ENCODE data around the gene MED12L.

The MED12L gene

DNA sequence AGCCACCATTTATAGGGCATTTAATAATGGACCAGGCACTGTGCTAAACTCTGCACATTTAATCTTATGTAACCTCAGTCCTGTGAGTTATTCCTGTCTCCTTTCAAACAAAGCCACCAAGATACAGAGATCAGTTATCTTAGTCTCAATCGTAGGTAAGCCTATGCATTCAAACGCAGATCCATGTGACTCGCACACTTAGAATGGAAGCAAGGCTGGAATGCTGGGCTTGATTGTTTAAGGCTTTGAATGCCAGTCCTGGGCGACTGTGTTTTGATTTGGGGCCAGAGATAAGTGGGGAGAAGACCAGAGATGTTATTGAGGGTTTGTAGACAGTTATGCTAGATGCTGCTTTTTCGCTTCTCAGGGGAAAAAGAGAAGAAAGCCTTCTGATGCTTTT lies 22.2 kb downstream of the MED12L start:
- DNase-seq (ENCODE audit: extremely low read depth, low read depth), result no peak
- TF ChIP-seq, protein P1, sequence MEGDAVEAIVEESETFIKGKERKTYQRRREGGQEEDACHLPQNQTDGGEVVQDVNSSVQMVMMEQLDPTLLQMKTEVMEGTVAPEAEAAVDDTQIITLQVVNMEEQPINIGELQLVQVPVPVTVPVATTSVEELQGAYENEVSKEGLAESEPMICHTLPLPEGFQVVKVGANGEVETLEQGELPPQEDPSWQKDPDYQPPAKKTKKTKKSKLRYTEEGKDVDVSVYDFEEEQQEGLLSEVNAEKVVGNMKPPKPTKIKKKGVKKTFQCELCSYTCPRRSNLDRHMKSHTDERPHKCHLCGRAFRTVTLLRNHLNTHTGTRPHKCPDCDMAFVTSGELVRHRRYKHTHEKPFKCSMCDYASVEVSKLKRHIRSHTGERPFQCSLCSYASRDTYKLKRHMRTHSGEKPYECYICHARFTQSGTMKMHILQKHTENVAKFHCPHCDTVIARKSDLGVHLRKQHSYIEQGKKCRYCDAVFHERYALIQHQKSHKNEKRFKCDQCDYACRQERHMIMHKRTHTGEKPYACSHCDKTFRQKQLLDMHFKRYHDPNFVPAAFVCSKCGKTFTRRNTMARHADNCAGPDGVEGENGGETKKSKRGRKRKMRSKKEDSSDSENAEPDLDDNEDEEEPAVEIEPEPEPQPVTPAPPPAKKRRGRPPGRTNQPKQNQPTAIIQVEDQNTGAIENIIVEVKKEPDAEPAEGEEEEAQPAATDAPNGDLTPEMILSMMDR (IDR thresholded peaks at IDR 0.05; ENCODE audit: low read depth, low read length), result no peak

DNA sequence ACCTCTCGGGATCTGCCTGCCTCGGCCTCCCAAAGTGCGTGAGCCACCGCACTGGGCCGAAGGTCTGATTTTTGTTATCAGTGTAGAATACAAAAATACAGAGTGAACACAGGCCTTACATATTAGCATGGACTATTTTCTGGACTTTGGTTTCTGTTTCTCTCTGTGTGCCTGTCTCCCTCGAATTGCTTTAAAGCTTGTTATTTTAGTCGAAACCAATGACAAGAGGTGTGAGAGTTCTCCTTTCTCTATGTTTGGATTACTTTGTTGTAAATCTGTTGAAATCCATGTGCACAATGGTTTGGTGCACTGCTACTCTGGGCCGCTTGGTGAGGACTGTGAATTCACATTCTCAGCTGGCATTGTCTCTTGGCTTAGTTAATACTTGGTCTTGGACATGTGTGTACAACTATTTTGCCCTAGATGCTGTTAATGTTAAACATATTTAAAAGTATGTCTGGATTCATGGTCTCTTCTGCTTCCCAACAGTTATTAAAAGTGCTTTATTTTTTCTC lies 23.9 kb downstream of the MED12L start:
- no peak for DNase-seq (ENCODE audit: extremely low read depth, low read depth)
- TF ChIP-seq, protein P1 (IDR thresholded peaks at IDR 0.05; ENCODE audit: low read depth, low read length), result no peak

DNA sequence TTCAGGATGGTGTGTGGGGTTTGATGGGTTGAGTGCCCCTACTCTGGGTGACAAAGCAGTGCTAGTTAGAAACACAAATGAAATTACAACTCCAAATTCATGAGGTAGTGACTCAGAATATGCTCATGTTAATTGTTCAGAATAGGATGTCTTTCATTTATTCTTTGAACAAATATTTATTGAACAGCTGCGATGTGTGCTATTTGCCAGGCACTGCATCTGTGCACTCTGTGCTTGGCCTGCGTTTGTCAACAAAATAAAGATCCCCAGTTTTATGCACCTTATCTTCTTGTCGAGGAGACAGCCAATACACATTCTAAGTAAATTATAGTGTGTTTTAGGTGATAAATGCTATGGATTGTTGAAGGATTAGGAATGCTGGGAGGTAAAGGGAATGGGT lies 27.3 kb downstream of the MED12L start:
- no peak for DNase-seq (ENCODE audit: extremely low read depth, low read depth)
- TF ChIP-seq, protein P1 (IDR thresholded peaks at IDR 0.05; ENCODE audit: low read depth, low read length), result no peak

DNA sequence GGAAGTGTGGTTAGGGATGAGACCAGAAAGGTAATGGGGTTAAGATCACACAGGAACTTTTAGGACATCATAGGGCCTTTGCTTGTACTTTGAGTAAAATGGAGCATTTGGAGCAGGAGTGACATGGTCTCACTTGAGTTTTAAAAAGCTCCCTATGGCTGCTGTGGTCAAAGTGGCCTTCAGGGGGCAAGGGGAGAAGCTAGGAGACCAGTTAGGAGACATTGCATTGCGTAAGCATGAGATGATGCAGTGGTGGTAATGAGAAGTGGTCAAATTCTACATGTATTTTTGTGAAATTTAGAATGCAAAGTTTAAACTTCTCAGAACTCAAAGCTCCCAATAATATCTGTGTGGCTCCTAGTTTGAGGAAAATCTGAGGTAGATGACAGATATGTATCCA lies 27.9 kb downstream of the MED12L start:
- DNase-seq (ENCODE audit: extremely low read depth, low read depth), result no peak
- TF ChIP-seq, protein P1 (IDR thresholded peaks at IDR 0.05; ENCODE audit: low read depth, low read length), result no peak

DNA sequence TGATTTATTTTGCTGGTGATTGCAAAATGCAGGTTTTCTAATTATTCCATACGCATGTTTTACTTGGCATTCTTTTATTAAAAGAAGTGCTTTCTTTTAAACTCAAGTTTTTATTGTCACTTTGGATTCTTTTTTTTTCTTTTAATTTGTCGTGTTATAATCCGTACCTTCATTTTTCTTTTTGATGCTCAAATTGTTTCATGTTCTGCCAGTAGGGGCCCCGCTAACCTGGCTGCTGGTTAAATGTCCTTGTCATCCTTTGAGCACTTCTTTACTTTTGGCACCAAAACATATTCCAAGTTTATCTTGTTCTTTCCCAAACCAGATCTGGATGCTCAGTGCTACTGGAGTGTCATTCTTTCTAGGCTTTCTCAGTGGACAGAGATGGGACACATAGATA lies 31.6 kb downstream of the MED12L start:
- TF ChIP-seq, protein P1 (IDR thresholded peaks at IDR 0.05; ENCODE audit: low read depth, low read length), result no peak
- DNase-seq (ENCODE audit: extremely low read depth, low read depth), result no peak

DNA sequence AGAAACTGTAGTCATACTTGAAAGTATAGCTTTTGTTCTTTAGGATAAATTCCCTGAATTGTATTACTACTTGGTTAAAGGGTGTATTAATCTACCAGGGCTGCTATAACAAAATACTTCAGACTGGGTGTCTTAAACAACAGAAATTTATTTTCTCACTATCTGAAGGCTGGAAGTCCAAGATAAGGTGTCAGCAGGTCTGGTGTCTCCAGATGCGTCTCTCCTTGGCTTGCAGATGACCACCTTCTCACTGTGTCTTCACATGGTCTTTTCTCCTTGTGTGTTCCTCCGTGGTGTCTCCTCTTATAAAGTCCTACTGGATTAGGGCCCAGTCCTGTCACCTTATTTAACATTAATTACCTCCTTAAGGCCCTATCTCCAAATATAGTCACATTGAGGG lies 33.7 kb downstream of the MED12L start:
- TF ChIP-seq, protein P1 (IDR thresholded peaks at IDR 0.05; ENCODE audit: low read depth, low read length), result no peak
- DNase-seq (ENCODE audit: extremely low read depth, low read depth), result no peak

DNA sequence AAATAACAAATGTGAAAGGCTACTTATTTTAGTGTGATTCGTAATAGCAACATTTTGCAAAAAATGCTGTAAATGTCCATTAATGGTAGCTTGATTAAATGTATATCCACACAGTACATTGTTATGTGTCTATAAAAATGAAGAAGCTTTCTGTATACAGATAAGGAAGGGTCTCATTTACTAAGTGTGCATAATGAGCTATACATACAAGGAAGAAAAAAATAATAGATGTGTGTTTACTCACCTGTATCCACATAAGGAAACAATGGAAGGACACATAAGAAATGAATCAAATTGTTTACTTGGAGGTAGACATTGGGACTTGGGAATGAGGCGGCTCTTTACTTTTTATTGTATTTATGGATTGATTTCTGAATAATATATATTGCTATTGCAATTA lies 34.9 kb downstream of the MED12L start:
- DNase-seq (ENCODE audit: extremely low read depth, low read depth), result no peak

More for the DNA sequence above, 34.9 kb downstream of the MED12L start:
- TF ChIP-seq, protein P1 (IDR thresholded peaks at IDR 0.05; ENCODE audit: low read depth, low read length), result no peak

All from AG09319 (cell line).